ENCODE measurements around the gene TOR1B.

DNA sequence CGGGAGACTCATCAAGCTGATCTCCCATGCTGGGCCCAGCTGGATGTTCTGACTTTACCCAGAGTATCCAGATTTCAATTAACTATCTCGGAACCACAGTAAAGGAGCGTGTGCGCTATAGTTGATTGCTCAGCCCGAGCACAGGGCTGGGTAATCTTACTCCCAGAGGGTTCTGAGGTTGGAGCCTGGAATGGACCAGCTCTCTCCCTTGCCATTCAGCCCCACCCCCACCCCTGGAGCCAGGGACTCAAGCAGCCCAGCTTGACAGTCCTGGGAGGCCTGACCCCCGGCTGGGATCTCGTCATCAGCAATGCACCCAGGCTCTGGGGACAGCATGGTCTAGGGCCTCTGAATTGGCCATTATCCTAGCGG is 26.4 kb upstream of the TOR1B start:
- TF ChIP-seq POLR2A (IDR thresholded peaks at IDR 0.05; ENCODE audit: extremely low read depth, insufficient read length) = no peak
- TF ChIP-seq, protein P1, sequence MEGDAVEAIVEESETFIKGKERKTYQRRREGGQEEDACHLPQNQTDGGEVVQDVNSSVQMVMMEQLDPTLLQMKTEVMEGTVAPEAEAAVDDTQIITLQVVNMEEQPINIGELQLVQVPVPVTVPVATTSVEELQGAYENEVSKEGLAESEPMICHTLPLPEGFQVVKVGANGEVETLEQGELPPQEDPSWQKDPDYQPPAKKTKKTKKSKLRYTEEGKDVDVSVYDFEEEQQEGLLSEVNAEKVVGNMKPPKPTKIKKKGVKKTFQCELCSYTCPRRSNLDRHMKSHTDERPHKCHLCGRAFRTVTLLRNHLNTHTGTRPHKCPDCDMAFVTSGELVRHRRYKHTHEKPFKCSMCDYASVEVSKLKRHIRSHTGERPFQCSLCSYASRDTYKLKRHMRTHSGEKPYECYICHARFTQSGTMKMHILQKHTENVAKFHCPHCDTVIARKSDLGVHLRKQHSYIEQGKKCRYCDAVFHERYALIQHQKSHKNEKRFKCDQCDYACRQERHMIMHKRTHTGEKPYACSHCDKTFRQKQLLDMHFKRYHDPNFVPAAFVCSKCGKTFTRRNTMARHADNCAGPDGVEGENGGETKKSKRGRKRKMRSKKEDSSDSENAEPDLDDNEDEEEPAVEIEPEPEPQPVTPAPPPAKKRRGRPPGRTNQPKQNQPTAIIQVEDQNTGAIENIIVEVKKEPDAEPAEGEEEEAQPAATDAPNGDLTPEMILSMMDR (IDR thresholded peaks at IDR 0.05; ENCODE audit: low read depth, low read length) = no peak

All from NB4 (cell line).